NCI-H2227 treated with DMSO at 0.1 percent for 48 hours (cell line): Measurements from ENCODE around the gene PKN3.
"Not testable (repeated sequence)": the region's sequence is repeated elsewhere in the genome, so short reads cannot be mapped to it uniquely, and the experiment has no call there.

Experiments
- DNase-seq: peaks from one replicate; lab custom pipeline; 2025; lab: John Stamatoyannopoulos, UW

PKN3 gene

GRCh38 chr9:128702445-128702948 is at the start of gene PKN3:
TSS of gene PKN3 (plus strand) at chr9:128702503. CDS start at chr9:128702916, 413 bp downstream.
- peak; percentile 57 for DNase-seq

DNA sequence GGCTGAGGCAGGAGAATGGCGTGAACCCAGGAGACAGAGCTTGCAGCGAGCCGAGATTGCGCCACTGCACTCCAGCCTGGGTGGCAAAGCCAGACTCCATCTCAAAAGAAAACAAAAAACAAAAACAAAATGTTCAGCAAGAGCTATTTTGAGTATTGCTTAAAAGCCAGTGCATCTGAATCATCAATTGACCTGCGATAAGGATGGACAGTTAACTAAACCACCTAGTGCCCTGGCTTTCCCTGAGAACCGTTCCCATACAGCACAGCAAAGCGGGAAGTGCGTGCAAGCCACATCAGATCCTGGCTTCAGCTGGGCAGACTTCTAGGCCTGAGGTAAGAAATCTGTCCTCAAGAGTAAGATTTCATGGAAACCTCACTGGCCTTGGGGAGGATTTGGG is 48.4 kb upstream of the PKN3 start:
- DNase-seq = no peak

DNA sequence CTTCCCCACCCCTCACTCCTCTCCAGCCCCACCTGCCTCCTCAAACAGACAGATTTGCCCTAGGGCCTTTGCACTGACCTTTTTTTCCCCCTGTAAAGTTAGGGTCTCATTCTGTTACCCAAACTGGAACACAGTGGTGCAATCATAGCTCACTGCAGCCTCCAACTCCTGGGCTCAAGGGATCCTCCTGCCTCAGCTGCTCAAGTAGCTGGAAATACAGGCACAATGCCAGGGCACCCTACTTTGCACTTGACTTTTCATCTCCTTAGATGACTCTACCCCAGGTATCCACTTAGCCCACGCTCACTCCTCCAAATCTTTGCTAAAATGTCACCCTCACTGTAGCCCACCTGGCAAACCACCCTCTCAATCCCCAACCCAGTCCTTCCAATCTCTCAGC is 47.8 kb upstream of the PKN3 start:
- DNase-seq = no peak

- peak; percentile 89 for DNase-seq
Observed at GRCh38 chr9:128656416-128657343, 45.6 kb upstream of the PKN3 start, which contains the start of gene DYNC2I2. TSS of gene DYNC2I2 (minus strand) at chr9:128656847. CDS start at chr9:128656726, 121 bp downstream.

GRCh38 chr9:128657344-128657704 is 45.0 kb upstream of the PKN3 start:
- no peak for DNase-seq

DNA sequence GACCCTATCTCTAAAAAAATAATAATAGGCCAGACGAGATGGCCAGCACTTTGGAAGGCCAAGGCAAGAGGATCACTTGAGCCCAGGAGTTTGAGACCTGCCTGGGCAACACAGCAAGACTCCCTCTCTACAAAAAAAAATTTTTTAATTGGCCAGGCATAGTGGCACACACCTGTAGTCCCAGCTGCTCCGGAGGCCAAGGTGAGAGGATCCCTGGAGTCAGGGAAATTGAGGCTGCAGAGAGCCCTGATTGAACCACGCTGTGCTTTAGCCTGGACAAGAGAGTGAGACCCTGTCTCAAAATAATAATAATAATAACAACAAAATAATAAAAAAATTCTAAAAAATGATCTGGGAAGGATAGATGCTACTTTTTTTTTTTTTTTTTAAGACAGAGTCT is 44.5 kb upstream of the PKN3 start:
- DNase-seq = no peak

- not testable (repeated sequence) for DNase-seq
Observed at GRCh38 chr9:128666481-128666941, 35.8 kb upstream of the PKN3 start.

GRCh38 chr9:128669786-128670185 is 32.5 kb upstream of the PKN3 start:
- no peak for DNase-seq

DNA sequence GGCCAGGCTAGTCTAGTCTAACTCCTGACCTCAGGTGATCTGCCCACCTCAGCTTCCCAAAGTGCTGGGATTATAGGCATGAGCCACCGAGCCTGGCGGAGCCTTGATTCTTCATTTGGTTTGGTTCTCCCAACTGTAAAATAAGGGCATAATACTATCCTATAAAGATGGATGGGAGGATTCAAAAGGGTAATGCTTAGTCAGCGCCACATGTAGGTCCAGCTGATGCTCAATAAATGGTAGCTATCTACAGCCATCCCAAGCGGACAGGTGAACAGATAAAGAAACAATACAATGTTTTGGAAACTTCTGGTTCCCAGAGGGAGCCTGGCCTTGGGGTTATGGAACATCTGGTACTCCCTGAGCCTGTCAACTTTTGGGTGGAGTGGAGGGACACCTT is 26.9 kb upstream of the PKN3 start:
- no peak for DNase-seq

DNA sequence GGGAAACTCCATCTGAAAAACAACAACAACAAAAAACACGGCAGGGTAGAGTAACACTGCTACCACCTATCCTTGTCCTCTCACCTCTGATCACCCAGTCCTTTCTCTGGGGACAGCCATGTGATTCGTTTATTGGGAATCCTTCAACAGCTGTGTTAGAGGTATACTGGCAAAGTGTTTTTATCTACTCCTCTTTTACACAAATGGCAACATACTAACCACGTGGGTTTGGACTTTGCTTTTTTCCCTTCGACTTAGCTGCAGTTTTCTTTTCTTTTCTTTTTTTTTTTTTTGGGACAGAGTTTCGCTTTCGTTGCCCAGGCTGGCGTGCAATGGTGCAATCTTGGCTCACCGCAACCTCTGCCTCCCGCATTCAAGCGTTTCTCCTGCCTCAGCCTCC is 24.5 kb upstream of the PKN3 start:
- DNase-seq = no peak

DNA sequence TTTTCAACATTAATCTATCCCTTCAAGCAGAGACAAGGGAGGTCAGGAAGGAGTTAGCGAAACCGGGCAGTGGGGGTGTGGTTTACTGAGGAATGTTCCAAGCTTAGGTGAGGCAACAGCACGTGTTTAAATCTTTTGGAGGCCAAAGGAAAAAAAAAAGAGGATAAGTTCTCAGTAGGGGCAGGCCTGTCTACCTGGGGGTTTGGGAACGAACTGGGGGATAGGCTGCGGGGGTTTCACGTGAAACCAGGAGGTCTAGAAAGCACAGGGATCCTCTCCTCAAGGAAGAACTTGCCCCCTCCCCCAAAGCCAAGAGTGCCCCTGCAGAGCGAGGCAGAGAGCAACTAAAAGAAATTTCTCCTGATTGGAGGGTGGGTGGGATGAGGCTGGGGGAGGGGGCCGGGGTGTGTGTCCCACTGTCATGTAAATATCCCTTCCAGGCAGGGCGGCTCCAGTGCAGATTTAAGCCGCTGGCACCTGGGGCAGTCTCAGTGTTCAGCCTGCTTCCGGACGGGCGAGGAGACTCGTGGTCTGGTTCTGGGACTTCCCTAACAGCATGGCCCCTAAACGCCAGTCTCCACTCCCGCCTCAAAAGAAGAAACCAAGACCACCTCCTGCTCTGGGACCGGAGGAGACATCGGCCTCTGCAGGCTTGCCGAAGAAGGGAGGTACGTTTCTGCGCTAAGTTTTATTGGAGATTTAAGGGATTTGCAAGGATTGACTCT is 18.8 kb upstream of the PKN3 start:
- no peak for DNase-seq

GRCh38 chr9:128684065-128684324 is 18.3 kb upstream of the PKN3 start:
- DNase-seq = no peak

GRCh38 chr9:128684325-128685199 is 17.7 kb upstream of the PKN3 start:
- DNase-seq = no peak

- DNase-seq = no peak
Observed at GRCh38 chr9:128685636-128686489, 16.4 kb upstream of the PKN3 start.

DNA sequence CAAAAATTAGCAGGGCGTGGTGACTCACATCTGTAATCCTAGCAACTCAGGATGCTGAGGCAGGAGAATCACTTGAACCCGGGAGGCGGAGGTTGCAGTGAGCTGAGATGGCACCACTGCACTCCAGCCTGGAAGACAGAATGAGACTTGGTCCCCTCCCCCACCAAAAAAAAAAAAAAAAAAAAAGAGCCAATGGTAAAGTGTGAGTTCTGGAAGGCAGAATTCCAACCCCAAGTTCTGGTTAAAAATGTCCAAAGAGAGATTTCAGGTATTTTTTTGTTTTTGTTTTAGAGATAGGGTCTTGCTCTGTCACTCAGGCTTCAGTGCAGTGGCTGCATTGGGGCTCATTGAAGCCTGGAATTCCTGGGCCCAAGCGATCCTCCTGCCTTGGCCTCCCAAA is 14.8 kb upstream of the PKN3 start:
- DNase-seq = no peak

- peak; percentile 77 for DNase-seq
Observed at GRCh38 chr9:128688501-128689292, 13.6 kb upstream of the PKN3 start, which contains the start of gene SET. TSS of gene SET (plus strand) at chr9:128689222. CDS start at chr9:128689583, 361 bp downstream.

DNA sequence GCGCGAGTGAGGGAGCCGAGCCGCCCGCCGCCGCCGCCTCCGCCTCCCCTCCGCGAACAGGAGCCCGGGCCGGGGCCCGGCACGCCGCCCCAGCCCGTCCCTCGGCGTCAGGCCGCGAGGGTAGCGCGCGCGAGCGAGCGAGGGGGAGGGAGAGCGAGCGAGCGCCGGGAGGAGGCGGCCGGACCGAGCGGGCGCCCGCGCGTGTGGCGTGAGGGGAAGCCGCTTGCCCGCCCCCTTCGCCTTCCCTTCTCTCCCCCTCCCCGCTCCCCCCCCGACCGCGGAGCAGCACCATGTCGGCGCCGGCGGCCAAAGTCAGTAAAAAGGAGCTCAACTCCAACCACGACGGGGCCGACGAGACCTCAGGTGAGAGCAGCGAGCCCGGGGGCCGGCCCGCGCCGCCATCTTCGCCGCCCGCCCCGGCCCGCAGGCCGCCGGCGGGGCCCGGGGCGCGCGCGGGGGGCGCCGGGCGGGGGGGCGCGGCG is 13.0 kb upstream of the PKN3 start:
- no peak for DNase-seq

- no peak for DNase-seq
Observed at GRCh38 chr9:128689820-128690683, 12.3 kb upstream of the PKN3 start.

- DNase-seq = no peak
Observed at GRCh38 chr9:128690684-128691034, 11.6 kb upstream of the PKN3 start.
